ENCODE data around the gene PREP.

GRCh38 chr6:105370351-105370750 is 32.5 kb downstream of the PREP start:
- TF ChIP-seq, protein P1, sequence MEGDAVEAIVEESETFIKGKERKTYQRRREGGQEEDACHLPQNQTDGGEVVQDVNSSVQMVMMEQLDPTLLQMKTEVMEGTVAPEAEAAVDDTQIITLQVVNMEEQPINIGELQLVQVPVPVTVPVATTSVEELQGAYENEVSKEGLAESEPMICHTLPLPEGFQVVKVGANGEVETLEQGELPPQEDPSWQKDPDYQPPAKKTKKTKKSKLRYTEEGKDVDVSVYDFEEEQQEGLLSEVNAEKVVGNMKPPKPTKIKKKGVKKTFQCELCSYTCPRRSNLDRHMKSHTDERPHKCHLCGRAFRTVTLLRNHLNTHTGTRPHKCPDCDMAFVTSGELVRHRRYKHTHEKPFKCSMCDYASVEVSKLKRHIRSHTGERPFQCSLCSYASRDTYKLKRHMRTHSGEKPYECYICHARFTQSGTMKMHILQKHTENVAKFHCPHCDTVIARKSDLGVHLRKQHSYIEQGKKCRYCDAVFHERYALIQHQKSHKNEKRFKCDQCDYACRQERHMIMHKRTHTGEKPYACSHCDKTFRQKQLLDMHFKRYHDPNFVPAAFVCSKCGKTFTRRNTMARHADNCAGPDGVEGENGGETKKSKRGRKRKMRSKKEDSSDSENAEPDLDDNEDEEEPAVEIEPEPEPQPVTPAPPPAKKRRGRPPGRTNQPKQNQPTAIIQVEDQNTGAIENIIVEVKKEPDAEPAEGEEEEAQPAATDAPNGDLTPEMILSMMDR (IDR thresholded peaks at IDR 0.05; ENCODE audit: insufficient read depth, low read length) = no peak
- TF ChIP-seq POLR2AphosphoS5 (IDR thresholded peaks at IDR 0.05; ENCODE audit: low read depth) = no peak
- TF ChIP-seq, protein P2, sequence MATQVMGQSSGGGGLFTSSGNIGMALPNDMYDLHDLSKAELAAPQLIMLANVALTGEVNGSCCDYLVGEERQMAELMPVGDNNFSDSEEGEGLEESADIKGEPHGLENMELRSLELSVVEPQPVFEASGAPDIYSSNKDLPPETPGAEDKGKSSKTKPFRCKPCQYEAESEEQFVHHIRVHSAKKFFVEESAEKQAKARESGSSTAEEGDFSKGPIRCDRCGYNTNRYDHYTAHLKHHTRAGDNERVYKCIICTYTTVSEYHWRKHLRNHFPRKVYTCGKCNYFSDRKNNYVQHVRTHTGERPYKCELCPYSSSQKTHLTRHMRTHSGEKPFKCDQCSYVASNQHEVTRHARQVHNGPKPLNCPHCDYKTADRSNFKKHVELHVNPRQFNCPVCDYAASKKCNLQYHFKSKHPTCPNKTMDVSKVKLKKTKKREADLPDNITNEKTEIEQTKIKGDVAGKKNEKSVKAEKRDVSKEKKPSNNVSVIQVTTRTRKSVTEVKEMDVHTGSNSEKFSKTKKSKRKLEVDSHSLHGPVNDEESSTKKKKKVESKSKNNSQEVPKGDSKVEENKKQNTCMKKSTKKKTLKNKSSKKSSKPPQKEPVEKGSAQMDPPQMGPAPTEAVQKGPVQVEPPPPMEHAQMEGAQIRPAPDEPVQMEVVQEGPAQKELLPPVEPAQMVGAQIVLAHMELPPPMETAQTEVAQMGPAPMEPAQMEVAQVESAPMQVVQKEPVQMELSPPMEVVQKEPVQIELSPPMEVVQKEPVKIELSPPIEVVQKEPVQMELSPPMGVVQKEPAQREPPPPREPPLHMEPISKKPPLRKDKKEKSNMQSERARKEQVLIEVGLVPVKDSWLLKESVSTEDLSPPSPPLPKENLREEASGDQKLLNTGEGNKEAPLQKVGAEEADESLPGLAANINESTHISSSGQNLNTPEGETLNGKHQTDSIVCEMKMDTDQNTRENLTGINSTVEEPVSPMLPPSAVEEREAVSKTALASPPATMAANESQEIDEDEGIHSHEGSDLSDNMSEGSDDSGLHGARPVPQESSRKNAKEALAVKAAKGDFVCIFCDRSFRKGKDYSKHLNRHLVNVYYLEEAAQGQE (IDR thresholded peaks at IDR 0.05; ENCODE audit: insufficient replicate concordance, low read depth) = no peak
